Astrocyte of the hippocampus (primary cell): Measurements from ENCODE around the gene PDCD5.
"Not testable (repeated sequence)": the region's sequence is repeated elsewhere in the genome, so short reads cannot be mapped to it uniquely, and the experiment has no call there.

ENCODE experiments used
- DNase-seq: peaks from one replicate; pipeline ENCODE4 v3.0.0; 2011; ENCODE audit warnings: low read depth, low spot score

The PDCD5 gene

GRCh38 chr19:32580901-32581704 lies at the start of gene PDCD5:
TSS of gene PDCD5 (plus strand) at chr19:32581190. CDS start at chr19:32581262, 72 bp downstream.
- peak; percentile 99 for DNase-seq

- no peak for DNase-seq
Measured at GRCh38 chr19:32532233-32532632, 48.8 kb upstream of the PDCD5 start.

- DNase-seq, result peak; percentile 5
Measured at GRCh38 chr19:32537580-32537979, 43.4 kb upstream of the PDCD5 start.

GRCh38 chr19:32539240-32539916 lies 41.6 kb upstream of the PDCD5 start:
- no peak for DNase-seq

- DNase-seq, result no peak
Measured at GRCh38 chr19:32540621-32541020, 40.4 kb upstream of the PDCD5 start.

GRCh38 chr19:32541376-32541775 lies 39.6 kb upstream of the PDCD5 start:
- not testable (repeated sequence) for DNase-seq

DNA sequence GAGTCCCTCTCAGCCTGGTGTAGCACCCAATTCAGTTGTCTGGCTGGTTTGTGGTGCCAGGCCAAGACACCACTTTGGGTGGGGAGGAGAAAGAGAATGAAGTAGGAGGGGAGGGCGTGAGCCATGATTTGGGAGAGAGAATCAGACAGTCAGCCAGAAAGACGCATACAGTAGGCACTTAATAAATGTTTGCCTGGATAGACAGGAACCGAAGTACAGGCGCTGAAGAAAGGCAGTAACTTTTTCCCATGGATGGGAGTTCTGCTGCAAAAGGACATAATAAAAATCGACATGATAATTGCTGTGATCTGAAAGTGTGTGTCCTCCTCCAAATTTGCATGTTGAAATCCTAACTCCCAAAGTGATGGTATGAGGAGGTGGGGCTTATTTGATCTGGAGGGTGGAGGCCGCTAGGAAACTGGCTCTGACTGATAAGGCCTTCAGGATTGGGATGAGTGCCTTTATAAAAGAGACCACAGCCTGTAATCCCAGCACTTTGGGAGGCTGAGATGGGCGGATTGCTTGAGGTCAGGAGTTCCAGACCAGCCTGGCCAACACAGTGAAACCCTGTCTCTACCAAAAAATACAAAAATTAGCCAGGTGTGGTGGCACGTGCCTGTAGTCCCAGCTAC lies 38.4 kb upstream of the PDCD5 start:
- DNase-seq, result no peak

DNA sequence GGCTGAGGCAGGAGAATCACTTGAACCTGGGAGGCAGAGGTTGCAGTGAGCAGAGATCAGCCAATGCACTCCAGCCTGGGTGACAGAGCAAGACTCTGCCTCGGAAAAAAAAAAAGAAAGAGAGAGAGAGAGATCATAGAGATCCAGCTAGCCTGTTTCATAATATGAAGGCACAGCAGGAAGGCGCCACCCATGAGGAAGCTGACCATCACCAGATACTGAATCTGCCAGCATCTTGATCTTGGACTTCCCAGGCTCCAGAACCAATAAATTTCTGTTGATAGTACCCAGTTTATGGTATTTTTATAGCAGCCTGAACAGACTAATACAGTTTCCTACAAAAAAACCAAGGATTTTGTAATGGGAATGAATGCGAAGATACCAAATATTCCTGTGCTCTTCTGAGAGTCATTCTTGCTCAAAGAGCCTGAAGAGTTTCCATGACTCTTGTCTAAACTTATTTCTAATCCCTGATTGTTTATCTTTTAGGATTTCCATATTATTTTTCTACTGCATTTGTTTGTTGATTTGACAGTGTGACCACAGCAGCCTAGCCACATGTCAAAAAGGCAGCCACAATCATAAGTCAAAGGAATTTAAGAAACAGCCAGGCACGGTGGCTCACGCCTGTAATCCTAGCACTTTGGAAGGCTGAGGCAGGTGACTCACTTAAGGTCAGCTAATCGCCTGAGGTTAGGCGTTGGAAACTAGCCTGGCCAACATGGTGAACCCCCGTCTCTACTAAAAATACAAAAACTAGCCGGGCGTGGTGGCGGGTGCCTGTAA lies 37.7 kb upstream of the PDCD5 start:
- peak; percentile 71 for DNase-seq

DNA sequence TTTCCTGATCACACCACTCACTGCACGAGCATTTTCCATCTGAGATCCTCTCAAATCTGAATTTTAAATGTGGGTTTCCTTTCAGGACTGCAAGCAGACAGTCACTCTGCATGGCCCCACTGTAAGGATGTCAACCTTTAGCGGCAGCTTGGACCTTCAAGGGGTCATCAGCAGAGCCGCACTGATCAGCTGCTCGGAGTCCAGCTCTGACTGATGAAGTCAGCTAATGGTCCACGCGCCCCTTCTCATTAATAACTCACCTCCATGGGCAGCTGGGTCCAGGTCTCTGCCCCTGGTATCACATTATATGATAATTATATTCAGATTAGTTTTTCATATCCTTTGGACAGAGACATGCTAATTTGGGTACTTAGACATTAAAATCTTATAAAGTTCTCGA lies 36.1 kb upstream of the PDCD5 start:
- DNase-seq, result no peak

GRCh38 chr19:32550666-32551065 lies 30.3 kb upstream of the PDCD5 start:
- DNase-seq, result no peak

GRCh38 chr19:32555786-32556185 lies 25.2 kb upstream of the PDCD5 start:
- DNase-seq, result no peak

- peak; percentile 8 for DNase-seq
Measured at GRCh38 chr19:32558607-32559228, 22.3 kb upstream of the PDCD5 start.

- no peak for DNase-seq
Measured at GRCh38 chr19:32563761-32564160, 17.2 kb upstream of the PDCD5 start.

GRCh38 chr19:32566246-32566830 lies 14.7 kb upstream of the PDCD5 start:
- no peak for DNase-seq

DNA sequence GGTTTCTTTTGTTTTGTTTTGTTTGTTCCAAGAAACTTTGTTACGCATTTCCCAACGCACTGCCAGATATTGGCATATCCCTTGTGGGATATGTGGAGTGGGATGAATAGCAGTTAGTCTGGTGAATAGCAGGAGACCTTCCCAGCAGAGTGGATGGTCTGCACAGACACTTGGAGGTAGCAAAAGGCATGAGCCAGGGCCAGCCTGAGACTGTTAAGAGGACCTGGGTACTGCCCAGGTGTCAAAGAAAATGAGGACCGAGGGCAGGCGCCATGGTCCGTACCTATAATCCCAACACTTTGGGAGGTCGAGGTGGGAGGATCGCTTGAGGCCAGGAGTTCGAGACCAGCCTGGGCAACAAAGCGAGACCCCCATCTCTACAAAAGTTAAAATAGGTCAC lies 13.5 kb upstream of the PDCD5 start:
- DNase-seq, result no peak

DNA sequence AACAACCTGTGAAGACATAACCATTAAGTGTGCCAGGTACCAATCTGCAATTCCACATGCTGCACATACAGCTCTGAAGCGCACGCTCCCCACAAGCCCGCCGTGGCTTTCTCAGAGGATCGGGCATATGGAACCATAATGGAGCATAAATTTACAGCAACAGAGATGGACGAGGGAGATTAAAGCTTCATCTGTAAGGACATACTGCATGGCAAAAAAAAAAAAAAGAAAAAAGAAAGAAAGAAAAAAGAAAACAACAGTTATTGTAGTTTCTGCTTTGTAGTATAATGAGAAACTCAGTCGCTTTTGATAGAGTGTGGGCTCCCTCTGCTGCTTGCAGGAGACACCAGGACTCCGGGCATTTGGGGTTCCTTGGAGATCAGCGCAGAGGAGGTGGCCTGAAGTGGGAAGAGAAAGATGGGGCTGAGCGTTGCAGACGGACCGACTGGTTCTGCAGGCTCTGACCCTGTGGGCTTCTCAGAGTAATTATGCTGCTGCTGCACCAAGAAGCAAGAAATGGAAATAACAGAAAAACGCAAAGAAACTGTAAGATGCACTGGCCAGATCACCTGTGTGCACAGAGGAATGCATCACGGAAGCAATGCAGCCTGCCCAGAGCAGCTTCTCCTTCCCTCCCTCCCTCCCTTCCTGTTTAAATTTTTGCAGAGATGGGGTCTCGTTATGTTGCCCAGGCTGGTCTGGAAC lies 10.8 kb upstream of the PDCD5 start:
- peak; percentile 75 for DNase-seq

DNA sequence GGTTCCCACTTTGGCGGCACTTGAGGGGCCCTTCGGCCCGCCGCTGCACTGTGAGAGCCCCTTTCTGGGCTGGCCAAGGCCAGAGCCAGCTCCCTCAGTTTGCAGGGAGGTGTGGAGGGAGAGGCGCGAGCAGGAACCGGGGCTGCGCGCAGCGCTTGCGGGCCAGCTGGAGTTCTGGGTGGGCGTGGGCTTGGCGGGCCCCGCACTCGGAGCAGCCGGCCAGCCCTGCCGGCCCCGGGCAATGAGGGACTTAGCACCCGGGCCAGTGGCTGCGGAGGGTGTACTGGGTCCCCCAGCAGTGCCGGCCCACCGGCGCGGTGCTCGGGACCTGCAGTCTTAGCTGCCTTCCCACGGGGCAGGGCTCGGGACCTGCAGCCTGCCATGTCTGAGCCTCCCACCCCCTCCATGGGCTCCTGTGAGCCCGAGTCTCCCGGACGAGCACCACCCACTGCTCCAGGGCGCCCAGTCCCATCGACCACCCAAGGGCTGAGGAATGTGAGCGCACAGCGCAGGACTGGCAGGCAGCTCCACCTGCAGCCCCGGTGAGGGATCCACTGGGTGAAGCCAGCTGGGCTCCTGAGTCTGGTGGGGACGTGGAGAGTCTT lies 9.4 kb upstream of the PDCD5 start:
- DNase-seq, result not testable (repeated sequence)

GRCh38 chr19:32572700-32573491 lies 8.1 kb upstream of the PDCD5 start:
- not testable (repeated sequence) for DNase-seq

- DNase-seq, result no peak
Measured at GRCh38 chr19:32573492-32573794, 7.5 kb upstream of the PDCD5 start.
